Colonic mucosa (tissue), 4 donors: ENCODE data around the gene ALPI. TPM values are rescaled to one million over a fixed set of nuclear protein-coding genes. Genes with fewer than 3 reads are reported as not detected.

ENCODE experiments used
- DNase-seq: peaks from one replicate; pipeline ENCODE4 v3.0.0-alpha.2; 2020
- H3K27ac ChIP-seq: fragments of 200-600 bp; one replicate; pipeline ENCODE4 v1.8.0; 2021
- H3K27me3 ChIP-seq: fragments of 200-600 bp; one replicate; pipeline ENCODE4 v1.8.0; 2021
- H3K36me3 ChIP-seq: fragments of 200-600 bp; one replicate; pipeline ENCODE4 v1.8.0; 2021
- H3K4me1 ChIP-seq: fragments of 200-600 bp; one replicate; pipeline ENCODE4 v1.8.0; 2021; ENCODE audit warnings: mild to moderate bottlenecking
- H3K4me3 ChIP-seq: fragments of 200-600 bp; one replicate; pipeline ENCODE4 v1.8.0; 2021
- H3K9ac ChIP-seq, 2 donors: one replicate each; pipeline ENCODE4 v1.7.0; 2013; ENCODE audit warnings: control low read depth in 2 of 2, low read depth in 2 of 2, low read length in 2 of 2
- H3K9me3 ChIP-seq: fragments of 200-600 bp; one replicate; pipeline ENCODE4 v1.8.0; 2021
- CTCF ChIP-seq: fragments of 200-600 bp; IDR thresholded peaks from one replicate; pipeline ENCODE4 v1.8.0; 2022; ENCODE audit warnings: antibody characterized with exemption, mild to moderate bottlenecking
- intact Hi-C: fragments of 100-400 bp; cut with DNase I; formaldehyde crosslinking; loops from one replicate; pipeline ENCODE4 v1.14.1; 2022
- total RNA-seq, 2 donors: library from RNA; stranded (reverse); fragmentation: NEBNext Ultra II Directional in 1 of 2; extraction: Animal tissue kit (Norgen Biotek cat#: 25700) in 1 of 2; gene quantifications; one replicate each; pipeline ENCODE4 v1.2.1, GENCODE V29; 2021
- donor health status: healthy.
- donor health status: DM: no; HTN: no; CAD: no.
- donor health status: DM: no; HTN: no; CAD: no.

The ALPI gene
- total RNA-seq, 2 donors from 2014 or later = 9.4 to 27.1 TPM

GRCh38 chr2:232417489-232417888, 38.5 kb upstream of the ALPI start:
- no peak for TF ChIP-seq CTCF

GRCh38 chr2:232418056-232418455, 37.9 kb upstream of the ALPI start:
- Histone ChIP-seq H3K36me3 (no peaks in the 10 kb centered on the region), H3K27me3 (peaks cover 41% of the 10 kb centered on the region), H3K9me3 (no peaks in the 10 kb centered on the region), H3K9ac (no peak overlapping the region), H3K27ac (no peak overlapping the region), H3K4me3 (no peak overlapping the region), H3K4me1 (peaks cover 6% of the 10 kb centered on the region)
- TF ChIP-seq CTCF = no peak
- DNase-seq = no peak
- intact Hi-C loops = no loop called here

More at GRCh38 chr2:232417489-232417888, 38.5 kb upstream of the ALPI start:
- no peak for DNase-seq
- Histone ChIP-seq H3K27ac (no peak overlapping the region), H3K4me1 (peaks cover 6% of the 10 kb centered on the region), H3K4me3 (no peak overlapping the region), H3K9ac (no peak overlapping the region), H3K9me3 (no peaks in the 10 kb centered on the region), H3K27me3 (peaks cover 41% of the 10 kb centered on the region), H3K36me3 (no peaks in the 10 kb centered on the region)
- intact Hi-C loops = no loop called here

- intact Hi-C loops = no loop called here
- Histone ChIP-seq H3K9ac (no peak overlapping the region), H3K9me3 (no peaks in the 10 kb centered on the region), H3K4me1 (peaks cover 6% of the 10 kb centered on the region), H3K27me3 (peaks cover 41% of the 10 kb centered on the region), H3K36me3 (no peaks in the 10 kb centered on the region), H3K27ac (no peak overlapping the region), H3K4me3 (peak overlapping the region; percentile 29)
- no peak for TF ChIP-seq CTCF
- DNase-seq = no peak
These were observed 37.3 kb upstream of the ALPI start for GRCh38 chr2:232418466-232419244.

- Histone ChIP-seq H3K27me3 (peaks cover 41% of the 10 kb centered on the region), H3K36me3 (no peaks in the 10 kb centered on the region), H3K9ac (no peak overlapping the region), H3K4me3 (peak overlapping the region; percentile 29), H3K4me1 (peaks cover 6% of the 10 kb centered on the region), H3K9me3 (no peaks in the 10 kb centered on the region), H3K27ac (no peak overlapping the region)
- DNase-seq = no peak
- no peak for TF ChIP-seq CTCF
- intact Hi-C loops = no loop called here
These were observed 36.5 kb upstream of the ALPI start for GRCh38 chr2:232419245-232420072.

- Histone ChIP-seq H3K27me3 (peaks cover 41% of the 10 kb centered on the region), H3K9me3 (no peaks in the 10 kb centered on the region)
- DNase-seq = no peak
These were observed 35.9 kb upstream of the ALPI start for GRCh38 chr2:232420073-232420454.

More at GRCh38 chr2:232420073-232420454, 35.9 kb upstream of the ALPI start:
- TF ChIP-seq CTCF = no peak
- intact Hi-C loops = no loop called here
- H3K9ac ChIP-seq = no peak overlapping the region
- no peak overlapping the region for H3K4me3 ChIP-seq
- no peaks in the 10 kb centered on the region for H3K36me3 ChIP-seq
- H3K4me1 ChIP-seq = peaks cover 6% of the 10 kb centered on the region
- H3K27ac ChIP-seq = no peak overlapping the region
